Frontal cortex (tissue), 4 donors: Measurements from ENCODE around the gene KCNAB1. TPM values are rescaled to one million over a fixed set of nuclear protein-coding genes. Genes with fewer than 3 reads are reported as not detected.
"Not testable (repeated sequence)": the region's sequence is repeated elsewhere in the genome, so short reads cannot be mapped to it uniquely, and the experiment has no call there.

Experiments used
- DNase-seq, 2 donors: peaks; one replicate each; pipeline ENCODE4 v3.0.0; 2012; ENCODE audit warnings: low spot score in 2 of 2
- FAIRE-seq: peaks from 2 replicates; lab custom pipeline; 2012; peaks lifted over from hg19 to GRCh38; lab: Jason Lieb, UNC
- total RNA-seq: library from RNA; depleted of rRNA; stranded (reverse); fragments of >200 nt; gene quantifications from one replicate; pipeline ENCODE4 v1.2.3, GENCODE V29; 2014
- donor health status: control.
- donor health status: control.
- donor health status: control.

The KCNAB1 gene
- total RNA-seq, 1 donor from 2014 or later = 31.4 TPM

- DNase-seq (no peak), FAIRE-seq (no peak)
These were observed 51.2 kb downstream of the KCNAB1 start for GRCh38 chr3:156171281-156172267.

GRCh38 chr3:156172536-156172935 lies 52.2 kb downstream of the KCNAB1 start:
- DNase-seq (no peak), FAIRE-seq (no peak)

- DNase-seq (peak in 1 of 2 donors; percentile 27), FAIRE-seq (no peak)
These were observed 54.0 kb downstream of the KCNAB1 start for GRCh38 chr3:156174229-156174847.

GRCh38 chr3:156175570-156175969 lies 55.2 kb downstream of the KCNAB1 start:
- DNase-seq (no peak), FAIRE-seq (no peak)

GRCh38 chr3:156176048-156176447 lies 55.7 kb downstream of the KCNAB1 start:
- DNase-seq = no peak
- FAIRE-seq = no peak

- FAIRE-seq (no peak), DNase-seq (no peak)
These were observed 56.3 kb downstream of the KCNAB1 start for GRCh38 chr3:156176629-156177210.

GRCh38 chr3:156180077-156180476 lies 59.7 kb downstream of the KCNAB1 start:
- DNase-seq (no peak), FAIRE-seq (no peak)

GRCh38 chr3:156181509-156181908 lies 61.1 kb downstream of the KCNAB1 start:
- no peak for FAIRE-seq

GRCh38 chr3:156183396-156183795 lies 63.0 kb downstream of the KCNAB1 start:
- no peak for DNase-seq
- no peak for FAIRE-seq

More at GRCh38 chr3:156181509-156181908, 61.1 kb downstream of the KCNAB1 start:
- no peak for DNase-seq

- DNase-seq (no peak), FAIRE-seq (no peak)
These were observed 63.8 kb downstream of the KCNAB1 start for GRCh38 chr3:156184156-156184555.

GRCh38 chr3:156187146-156187769 lies 66.9 kb downstream of the KCNAB1 start:
- FAIRE-seq (no peak), DNase-seq (no peak)

GRCh38 chr3:156188757-156189156 lies 68.4 kb downstream of the KCNAB1 start:
- no peak for DNase-seq
- FAIRE-seq = no peak

GRCh38 chr3:156189927-156190326 lies 69.5 kb downstream of the KCNAB1 start:
- no peak for DNase-seq
- no peak for FAIRE-seq

GRCh38 chr3:156194945-156195344 lies 74.6 kb downstream of the KCNAB1 start:
- not testable (repeated sequence) for DNase-seq, FAIRE-seq

- not testable (repeated sequence) for FAIRE-seq, DNase-seq
These were observed 76.8 kb downstream of the KCNAB1 start for GRCh38 chr3:156197152-156197551.

GRCh38 chr3:156201411-156202405 lies 81.3 kb downstream of the KCNAB1 start:
- DNase-seq (no peak), FAIRE-seq (no peak)

- FAIRE-seq = no peak
- no peak for DNase-seq
These were observed 85.8 kb downstream of the KCNAB1 start for GRCh38 chr3:156206157-156206556.

- DNase-seq = no peak
These were observed 87.7 kb downstream of the KCNAB1 start for GRCh38 chr3:156207802-156208685.

More at GRCh38 chr3:156207802-156208685, 87.7 kb downstream of the KCNAB1 start:
- no peak for FAIRE-seq
